ENCODE measurements around the gene RSRP1. TPM values are rescaled to one million over a fixed set of nuclear protein-coding genes. Genes with fewer than 3 reads are reported as not detected.

Gene RSRP1
- total RNA-seq, 4 donors from 2014 or later: 23.1 to 133 (median 59.4) TPM

GRCh38 chr1:25198663-25199252 lies 48.5 kb downstream of the RSRP1 start:
- no peaks in the 10 kb centered on the region for H3K9me3 ChIP-seq
- H3K36me3 ChIP-seq: no peaks in the 10 kb centered on the region
- H3K27me3 ChIP-seq: peaks cover 39% of the 10 kb centered on the region
- TF ChIP-seq CTCF (IDR thresholded peaks at IDR 0.05) (no peak), POLR2A (IDR thresholded peaks at IDR 0.05) (no peak), EP300 (IDR thresholded peaks at IDR 0.05) (no peak), POLR2AphosphoS5 (IDR thresholded peaks at IDR 0.05) (no peak)
- H3K4me3 ChIP-seq: peak overlapping the region in 1 of 2 donors; percentile 18
- H3K4me1 ChIP-seq: peaks cover 0 to 15% (median 0%) of the 10 kb centered on the region in 3 donors
- 40 to 62% methylated on average over 5 to 11 of the region's 20 CpGs for WGBS, 2 donors (ENCODE audit: low coverage in 1 of 2)
- peak; percentile 53 for ATAC-seq
- peak overlapping the region in 3 of 4 donors; percentile 6 to 24 (median 24) for H3K27ac ChIP-seq

- WGBS, 2 donors (ENCODE audit: low coverage in 1 of 2): 60 to 67% methylated on average over 1 to 8 of the region's 11 CpGs
- H3K36me3 ChIP-seq: no peaks in the 10 kb centered on the region
- peak overlapping the region in 2 of 4 donors; percentile 6 to 24 for H3K27ac ChIP-seq
- no peaks in the 10 kb centered on the region for H3K9me3 ChIP-seq
- peaks cover 0 to 15% (median 0%) of the 10 kb centered on the region in 3 donors for H3K4me1 ChIP-seq
- peak overlapping the region in 1 of 2 donors; percentile 18 for H3K4me3 ChIP-seq
- TF ChIP-seq CTCF (IDR thresholded peaks at IDR 0.05) (no peak), POLR2A (IDR thresholded peaks at IDR 0.05) (no peak), EP300 (IDR thresholded peaks at IDR 0.05) (no peak)
- ATAC-seq: no peak
- H3K27me3 ChIP-seq: peaks cover 42% of the 10 kb centered on the region
These were observed 49.1 kb downstream of the RSRP1 start for GRCh38 chr1:25197982-25198662.

GRCh38 chr1:25197235-25197975 lies 49.8 kb downstream of the RSRP1 start:
- Histone ChIP-seq H3K27me3 (peaks cover 49% of the 10 kb centered on the region), H3K27ac (no peak overlapping the region), H3K4me1 (peaks cover 0 to 15% (median 0%) of the 10 kb centered on the region in 3 donors), H3K9me3 (no peaks in the 10 kb centered on the region), H3K4me3 (no peak overlapping the region), H3K36me3 (no peaks in the 10 kb centered on the region)
- ATAC-seq: no peak
- TF ChIP-seq POLR2AphosphoS5 (IDR thresholded peaks at IDR 0.05) (no peak), CTCF (IDR thresholded peaks at IDR 0.05) (no peak), EP300 (IDR thresholded peaks at IDR 0.05) (no peak), POLR2A (IDR thresholded peaks at IDR 0.05) (no peak)
- WGBS, 2 donors (ENCODE audit: low coverage in 1 of 2): 78 to 90% methylated on average over 4 to 8 of the region's 20 CpGs

- Histone ChIP-seq H3K36me3 (no peaks in the 10 kb centered on the region), H3K27ac (no peak overlapping the region), H3K9me3 (no peaks in the 10 kb centered on the region), H3K4me1 (peaks cover 0 to 15% (median 0%) of the 10 kb centered on the region in 3 donors), H3K4me3 (no peak overlapping the region), H3K27me3 (peaks cover 55% of the 10 kb centered on the region)
- TF ChIP-seq EP300 (IDR thresholded peaks at IDR 0.05) (no peak), CTCF (IDR thresholded peaks at IDR 0.05) (no peak), POLR2A (IDR thresholded peaks at IDR 0.05) (no peak), POLR2AphosphoS5 (IDR thresholded peaks at IDR 0.05) (no peak)
- 82 to 91% methylated on average over 6 to 7 of the region's 7 CpGs for WGBS, 2 donors (ENCODE audit: low coverage in 1 of 2)
- no peak for ATAC-seq
These were observed 50.4 kb downstream of the RSRP1 start for GRCh38 chr1:25196830-25197229.

All from gastroesophageal sphincter (tissue), 4 donors.